ENCODE results near the gene CTPS2.

DNA sequence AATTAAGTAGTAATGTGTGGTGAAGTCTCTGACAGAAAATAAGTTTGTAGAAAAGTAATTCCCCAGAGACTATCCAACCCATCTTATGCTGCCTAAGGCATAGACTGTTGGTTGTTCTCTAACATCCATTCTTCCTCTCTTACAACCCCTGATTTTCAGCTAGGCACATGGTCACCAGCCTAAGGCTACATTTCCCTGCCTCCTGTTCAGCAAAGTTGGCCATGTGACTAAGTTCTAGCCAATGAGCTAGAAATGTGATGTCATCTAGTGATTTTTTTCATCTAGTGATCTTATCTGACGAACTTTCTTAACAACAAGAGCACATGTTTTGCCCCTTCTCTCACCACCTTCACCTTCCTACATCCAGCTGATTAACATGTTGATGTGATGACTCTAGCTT lies 164.8 kb downstream of the CTPS2 start:
- TF ChIP-seq, protein P1, sequence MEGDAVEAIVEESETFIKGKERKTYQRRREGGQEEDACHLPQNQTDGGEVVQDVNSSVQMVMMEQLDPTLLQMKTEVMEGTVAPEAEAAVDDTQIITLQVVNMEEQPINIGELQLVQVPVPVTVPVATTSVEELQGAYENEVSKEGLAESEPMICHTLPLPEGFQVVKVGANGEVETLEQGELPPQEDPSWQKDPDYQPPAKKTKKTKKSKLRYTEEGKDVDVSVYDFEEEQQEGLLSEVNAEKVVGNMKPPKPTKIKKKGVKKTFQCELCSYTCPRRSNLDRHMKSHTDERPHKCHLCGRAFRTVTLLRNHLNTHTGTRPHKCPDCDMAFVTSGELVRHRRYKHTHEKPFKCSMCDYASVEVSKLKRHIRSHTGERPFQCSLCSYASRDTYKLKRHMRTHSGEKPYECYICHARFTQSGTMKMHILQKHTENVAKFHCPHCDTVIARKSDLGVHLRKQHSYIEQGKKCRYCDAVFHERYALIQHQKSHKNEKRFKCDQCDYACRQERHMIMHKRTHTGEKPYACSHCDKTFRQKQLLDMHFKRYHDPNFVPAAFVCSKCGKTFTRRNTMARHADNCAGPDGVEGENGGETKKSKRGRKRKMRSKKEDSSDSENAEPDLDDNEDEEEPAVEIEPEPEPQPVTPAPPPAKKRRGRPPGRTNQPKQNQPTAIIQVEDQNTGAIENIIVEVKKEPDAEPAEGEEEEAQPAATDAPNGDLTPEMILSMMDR (conservative IDR thresholded peaks at IDR 0.05; ENCODE audit: low read depth, low read length) = no peak
- TF ChIP-seq EZH2phosphoT487 (IDR thresholded peaks at IDR 0.05; ENCODE audit: borderline replicate concordance, low read length) = no peak
